GM21723 (cell line): Measurements from ENCODE around the gene YY1.
"Not testable (repeated sequence)": the region's sequence is repeated elsewhere in the genome, so short reads cannot be mapped to it uniquely, and the experiment has no call there.

Experiments
- ATAC-seq: cut with Tn5 transposase; IDR thresholded peaks from one replicate; pipeline ENCODE4 v1.9.1; 2021; ENCODE audit warnings: mild to moderate bottlenecking, moderate library complexity; ENCODE audit not compliant: unreplicated experiment

Gene YY1

DNA sequence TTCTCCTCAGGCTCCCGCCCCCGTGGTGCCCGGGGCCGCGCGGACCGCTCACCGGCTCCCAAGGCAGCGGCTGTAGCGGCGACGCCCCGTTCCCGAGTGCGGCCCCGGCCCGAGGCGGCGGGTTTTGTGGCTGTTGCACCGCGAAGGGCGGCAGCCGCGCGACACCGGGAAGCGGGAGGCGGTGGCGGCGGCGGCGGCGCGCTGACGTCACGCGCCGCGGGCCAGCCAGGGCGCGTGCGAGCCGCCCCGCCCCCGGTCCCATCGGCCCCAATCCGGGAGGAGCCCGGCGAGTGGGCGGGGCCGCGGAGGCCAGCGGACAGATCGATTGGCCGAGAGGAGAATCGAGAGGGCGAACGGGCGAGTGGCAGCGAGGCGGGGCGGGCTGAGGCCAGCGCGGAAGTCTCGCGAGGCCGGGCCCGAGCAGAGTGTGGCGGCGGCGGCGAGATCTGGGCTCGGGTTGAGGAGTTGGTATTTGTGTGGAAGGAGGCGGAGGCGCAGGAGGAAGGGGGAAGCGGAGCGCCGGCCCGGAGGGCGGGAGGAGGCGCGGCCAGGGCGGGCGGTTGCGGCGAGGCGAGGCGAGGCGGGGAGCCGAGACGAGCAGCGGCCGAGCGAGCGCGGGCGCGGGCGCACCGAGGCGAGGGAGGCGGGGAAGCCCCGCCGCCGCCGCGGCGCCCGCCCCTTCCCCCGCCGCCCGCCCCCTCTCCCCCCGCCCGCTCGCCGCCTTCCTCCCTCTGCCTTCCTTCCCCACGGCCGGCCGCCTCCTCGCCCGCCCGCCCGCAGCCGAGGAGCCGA, at the start of gene YY1:
YY1 (plus strand) TSS at position 726 of the 792 bp plus-strand sequence. CDS start 101 bp downstream, outside the sequence.
- peak; percentile 74 for ATAC-seq

DNA sequence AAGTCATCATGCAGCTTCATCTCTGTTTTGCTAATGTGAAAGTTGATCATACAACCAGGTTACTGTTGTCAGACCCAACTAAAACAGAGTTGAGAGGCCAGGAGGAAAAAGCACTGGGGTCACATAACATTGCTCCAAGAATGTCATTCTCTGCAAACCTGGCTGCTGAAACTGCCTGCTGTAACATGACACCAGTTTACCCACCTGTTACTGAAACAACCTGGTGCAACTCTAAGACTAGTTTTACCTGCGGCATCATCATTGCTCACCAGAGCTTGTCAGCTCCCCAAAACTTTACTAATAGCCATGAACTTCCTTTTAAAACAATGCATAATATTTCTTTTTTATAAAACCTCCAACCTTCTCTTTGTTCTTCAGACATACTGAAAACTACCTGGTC, 48.8 kb upstream of the YY1 start:
- no peak for ATAC-seq

DNA sequence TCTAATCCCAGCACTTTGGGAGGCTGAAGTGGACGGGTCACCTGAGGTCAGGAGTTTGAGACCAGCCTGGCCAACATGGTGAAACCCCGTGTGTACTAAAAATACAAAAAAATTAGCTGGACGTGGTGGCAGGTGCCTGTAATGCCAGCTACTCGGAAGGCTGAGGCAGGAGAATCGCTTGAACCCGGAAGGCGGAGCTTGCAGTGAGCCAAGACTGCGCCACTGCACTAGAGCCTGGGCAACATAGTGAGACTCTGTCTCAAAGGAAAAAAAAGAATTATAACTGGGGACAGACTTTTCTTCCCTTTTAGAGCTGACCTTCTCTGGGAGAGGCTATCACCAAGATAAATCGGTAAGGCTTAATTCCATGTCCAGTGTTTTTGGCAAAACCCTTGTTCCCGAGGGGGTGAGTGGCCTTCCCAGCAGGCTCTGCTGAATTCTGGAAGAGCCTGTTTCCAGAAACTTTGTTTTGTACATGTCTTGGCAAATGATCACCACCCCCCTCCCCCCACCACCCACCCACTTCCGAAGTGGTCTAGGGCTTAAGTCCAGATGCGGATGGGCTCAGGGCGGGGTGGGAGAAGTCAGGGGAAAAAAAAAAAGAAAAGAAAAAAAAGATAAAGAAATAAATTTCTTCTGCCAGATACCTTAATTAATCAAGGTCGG, 47.2 kb upstream of the YY1 start:
- ATAC-seq, result no peak

DNA sequence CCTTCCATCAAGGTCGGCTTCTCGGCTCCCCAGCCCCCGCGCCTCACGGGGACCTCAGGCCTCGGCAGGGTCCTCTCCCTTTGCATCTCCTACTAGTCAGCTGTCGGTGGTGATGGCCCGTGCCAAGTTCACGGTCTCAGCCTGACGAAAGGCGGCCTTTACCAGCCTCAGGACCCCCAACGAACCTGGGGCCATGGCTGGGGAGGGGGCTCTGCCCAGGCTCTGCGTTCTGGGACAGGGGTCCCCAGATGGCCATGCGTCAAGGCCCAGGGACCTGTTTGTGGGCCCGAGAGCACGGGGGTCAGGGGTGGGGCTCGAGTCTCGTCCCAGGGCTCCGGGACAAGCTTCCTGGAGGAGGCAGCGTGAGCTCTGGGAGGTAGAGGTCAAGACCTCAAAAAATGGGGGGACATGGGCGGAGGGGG, 46.7 kb upstream of the YY1 start:
- no peak for ATAC-seq

DNA sequence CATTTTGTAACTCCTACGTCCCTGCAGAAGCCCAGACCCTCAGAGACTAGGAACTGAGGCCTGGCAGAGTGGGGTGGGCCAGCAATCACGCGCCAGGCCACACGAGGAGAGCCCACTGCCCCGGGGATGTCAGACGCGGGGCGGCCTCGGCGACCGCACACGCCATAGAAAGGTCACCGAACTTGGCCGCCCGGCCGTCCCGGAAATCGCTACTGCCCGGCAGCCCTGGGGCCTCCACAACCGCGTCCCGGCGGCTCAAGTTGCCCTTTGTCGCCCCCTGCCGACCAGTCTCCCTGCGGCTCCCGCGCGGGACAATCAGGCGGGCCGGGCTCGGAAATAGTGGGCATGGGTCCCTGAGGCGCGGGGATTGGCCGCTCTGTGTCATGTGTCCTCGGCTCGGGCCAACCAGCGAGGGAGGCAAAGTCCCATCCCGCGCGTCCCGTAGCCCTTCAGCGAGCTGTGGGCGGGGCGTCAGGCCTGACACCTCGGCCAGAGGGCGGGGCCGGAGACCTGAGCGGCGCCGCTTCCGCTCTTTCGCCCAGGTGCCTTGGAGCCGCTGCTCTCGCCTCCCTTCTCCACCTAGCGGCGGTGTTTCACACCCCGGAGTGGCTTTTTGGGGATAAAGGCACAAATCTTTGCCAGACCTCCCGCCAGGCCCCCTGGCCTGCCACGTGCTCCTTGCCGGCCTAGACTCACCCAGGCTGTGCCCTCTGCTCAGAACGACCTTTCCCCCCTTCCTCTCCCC, 46.1 kb upstream of the YY1 start:
- ATAC-seq, result peak; percentile 98

DNA sequence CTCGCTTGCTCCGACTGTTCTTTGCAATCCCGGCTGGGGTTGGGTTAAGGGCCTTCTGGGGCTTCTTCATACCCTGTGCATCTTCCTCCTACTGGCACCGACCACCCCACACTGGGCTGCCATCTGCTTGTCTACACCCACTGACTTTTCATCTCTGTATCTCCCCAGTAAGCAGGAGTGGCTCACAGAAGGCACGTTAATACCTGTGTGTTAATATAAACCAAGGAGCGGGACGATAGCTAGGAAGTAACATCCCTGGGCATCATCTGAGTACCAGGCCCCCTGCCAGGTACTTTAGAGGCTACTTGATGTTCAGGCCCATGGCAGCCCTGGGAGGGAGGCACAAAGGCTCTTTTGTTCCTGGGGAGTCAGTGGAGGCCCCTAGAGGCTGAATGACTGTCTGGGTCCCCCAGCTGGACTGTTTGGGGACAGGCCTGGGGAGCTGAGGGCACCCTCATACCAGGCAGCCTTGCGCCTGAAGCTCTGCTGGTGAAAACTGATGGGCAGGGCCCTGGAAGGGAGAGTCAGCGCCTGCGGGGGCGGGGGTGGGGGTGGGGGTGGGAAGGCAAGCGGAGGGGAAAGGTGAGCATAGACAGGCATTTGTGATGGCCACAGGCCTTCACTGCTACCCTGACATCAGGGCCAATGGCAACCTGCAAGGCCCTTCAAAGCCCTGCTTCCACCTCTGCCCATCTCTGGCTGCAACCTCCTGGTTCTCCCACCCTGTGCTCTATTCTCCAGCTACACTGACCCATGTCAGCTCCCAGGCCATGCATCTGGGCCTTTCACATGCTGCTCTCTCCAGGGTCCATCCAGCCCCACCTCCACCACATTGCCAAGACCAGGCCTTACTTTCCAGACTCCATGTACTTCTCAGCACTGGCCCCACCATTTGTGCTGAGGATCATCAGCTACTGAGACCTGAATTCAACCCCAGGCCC, 45.3 kb upstream of the YY1 start:
- no peak for ATAC-seq

DNA sequence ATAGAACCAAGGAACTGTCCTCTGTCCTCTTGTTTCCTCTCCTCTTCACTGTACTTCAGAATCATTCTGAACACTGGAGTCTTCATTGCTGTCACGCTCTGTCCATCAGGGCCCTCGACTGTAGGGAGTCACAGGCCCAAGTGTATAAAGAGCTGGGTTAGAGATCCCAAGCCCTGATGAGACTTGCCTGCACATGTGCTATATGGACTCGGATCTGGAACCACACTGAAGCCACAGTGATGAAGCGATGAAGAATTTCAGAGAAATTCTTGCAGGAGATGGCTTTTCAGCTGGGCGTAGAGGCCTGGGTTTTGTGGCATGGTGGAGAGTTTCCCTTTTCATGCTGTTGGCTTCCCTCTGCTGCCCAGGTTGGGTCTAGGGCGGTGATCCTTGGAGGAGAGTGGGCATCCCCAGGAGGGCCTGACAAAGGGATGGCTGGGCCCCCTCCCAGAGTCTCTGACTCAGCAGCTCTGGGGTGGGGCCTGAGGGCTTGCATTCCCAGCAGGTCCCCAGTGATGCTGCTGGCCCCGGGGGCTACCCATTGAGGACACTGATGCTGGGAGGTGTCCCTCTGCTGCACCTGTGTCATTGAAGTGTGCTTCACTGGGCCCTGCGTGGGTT, 39.6 kb upstream of the YY1 start:
- ATAC-seq, result no peak

DNA sequence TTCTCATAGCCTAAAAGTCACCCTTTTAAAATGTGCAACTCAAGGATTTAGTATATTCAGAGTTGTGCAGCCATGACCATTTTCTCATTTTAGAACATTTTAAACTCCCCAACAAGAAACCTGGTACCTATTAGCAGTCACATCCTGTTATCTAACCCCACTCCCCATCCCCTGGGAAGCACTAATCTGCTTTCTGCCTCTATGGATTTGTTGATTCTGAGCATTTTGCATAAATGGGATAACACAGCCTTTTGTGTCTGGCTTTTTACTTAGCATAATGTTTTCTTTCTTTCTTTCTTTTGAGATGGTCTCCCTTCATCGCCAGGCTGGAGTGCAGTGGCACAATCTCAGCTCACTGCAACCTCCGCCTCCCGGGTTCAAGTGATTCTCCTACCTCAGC, 38.6 kb upstream of the YY1 start:
- no peak for ATAC-seq

DNA sequence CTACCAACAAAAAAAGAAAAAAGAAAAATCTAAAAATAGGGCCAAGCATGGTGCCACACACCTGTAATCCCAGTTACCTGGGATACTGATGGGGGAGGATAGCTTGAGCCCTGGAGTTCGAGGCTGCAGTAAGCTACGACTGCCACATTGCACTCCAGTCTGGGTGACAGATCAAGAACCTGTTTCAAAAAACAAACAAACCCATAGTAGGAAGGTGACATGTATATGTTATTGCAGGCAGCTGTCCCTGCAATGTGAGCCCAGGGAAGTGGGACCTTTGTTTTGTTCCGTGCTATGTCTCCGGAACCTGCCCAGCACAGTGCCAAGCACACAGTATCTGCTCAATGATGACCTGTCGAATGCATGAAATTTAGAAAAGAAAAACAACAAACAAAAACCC, 37.2 kb upstream of the YY1 start:
- no peak for ATAC-seq

DNA sequence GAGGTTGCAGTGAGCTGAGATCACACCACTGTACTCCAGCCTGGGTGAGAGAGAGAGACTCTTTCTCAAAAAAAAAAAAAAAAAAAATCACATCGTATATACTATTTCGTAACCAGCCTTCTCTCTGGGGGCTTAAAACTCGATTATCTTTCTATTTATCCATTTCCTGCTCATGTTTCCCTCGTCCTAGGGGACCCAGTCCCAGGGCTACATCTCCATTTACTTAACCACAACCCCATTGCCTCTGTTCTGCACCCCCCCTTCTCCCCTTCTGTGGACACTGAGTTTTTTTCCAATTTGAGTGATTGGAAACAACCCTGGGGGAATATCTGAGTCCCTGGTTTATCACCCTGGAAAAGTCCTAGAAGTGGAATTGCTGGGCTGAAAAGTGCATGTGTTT, 36.2 kb upstream of the YY1 start:
- ATAC-seq, result no peak

DNA sequence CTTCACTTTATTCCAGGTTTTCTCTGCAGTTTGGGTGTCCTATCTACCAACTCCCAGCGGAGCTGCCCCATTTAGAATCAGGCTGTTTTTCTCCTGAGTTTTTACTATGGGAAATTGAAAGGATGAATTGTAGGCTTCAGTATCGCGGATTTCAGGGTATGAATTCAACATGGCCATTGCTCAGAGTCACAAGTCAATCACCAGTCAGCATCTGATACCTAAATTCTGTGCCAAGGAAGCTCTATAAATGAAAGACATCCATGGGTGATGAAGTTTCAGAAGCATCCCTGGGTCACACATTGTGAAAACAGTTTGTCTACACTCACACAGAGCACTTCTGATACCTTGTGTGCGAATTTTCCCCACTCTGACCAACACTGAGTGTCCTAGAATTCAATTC, 35.8 kb upstream of the YY1 start:
- ATAC-seq, result no peak

DNA sequence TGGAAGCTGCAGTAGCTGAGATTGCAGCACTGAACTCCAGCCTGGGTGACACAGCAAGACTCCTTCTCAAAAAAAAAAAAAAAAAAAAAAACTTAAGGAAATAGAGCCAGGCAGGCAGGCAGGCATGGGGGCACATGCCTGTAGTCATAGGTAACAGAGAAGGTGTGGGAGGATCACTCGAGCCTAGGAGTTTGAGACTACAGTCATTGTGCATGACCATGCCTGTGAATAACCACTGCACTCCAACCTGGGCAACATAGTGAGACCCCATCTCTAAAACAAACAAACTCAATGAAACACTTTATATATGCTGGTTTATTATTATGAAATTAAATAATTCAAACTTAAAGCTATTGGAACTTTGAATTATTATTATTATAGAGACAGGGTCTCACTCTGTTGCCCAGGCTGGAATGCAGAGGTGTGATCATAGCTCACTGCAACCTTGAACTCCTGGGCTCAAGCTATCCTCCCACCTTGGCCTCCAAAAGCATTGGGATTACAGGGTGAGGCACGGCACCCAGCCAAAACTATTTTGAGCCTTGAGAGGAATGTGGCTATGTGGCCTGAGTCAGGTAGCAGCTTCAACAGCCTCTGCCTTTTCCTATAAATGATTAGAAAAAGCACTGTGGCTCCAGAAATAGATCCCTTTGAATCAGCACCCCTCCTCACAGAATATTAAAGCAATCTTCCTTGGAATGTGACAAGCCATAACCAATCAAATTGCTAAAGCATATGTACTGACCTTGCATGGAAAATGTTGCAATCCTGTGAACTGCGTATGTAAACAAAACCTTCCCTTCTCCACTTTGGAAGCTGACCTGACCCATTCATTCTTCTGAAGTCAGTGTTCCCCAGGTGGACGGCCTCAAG, 34.7 kb upstream of the YY1 start:
- no peak for ATAC-seq

DNA sequence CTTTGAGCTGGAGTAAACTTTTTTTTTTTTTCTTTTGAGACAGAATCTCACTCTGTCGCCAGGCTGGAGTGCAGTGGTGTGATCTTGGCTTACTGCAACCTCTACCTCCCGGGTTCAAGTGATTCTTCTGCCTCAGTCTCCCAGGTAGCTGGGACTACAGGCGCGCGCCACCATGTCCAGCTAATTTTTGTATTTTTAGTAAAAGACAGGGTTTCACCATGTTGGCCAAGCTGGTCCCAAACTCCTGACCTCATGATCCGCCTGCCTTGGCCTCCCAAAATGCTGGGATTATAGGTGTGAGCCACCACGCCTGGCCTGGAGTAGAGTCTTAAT, 34.1 kb upstream of the YY1 start:
- not testable (repeated sequence) for ATAC-seq

DNA sequence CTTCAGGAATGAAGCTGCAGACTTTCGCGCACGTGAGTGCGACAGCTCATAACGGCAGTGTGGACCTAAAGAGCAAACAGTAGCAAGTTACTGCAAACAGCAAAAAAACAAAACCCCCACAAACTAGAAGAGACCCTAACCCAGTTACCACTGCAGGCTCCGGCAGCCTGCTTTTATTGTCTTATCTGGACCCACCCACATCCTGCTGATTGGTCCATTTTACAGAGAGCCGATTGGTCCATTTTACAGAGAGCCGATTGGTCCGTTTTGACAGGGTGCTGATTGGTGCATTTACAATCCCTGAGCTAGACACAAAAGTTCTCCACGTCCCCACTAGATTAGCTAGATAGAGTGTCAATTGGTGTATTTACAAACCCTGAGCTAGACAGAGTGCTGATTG, 31.4 kb upstream of the YY1 start:
- not testable (repeated sequence) for ATAC-seq

DNA sequence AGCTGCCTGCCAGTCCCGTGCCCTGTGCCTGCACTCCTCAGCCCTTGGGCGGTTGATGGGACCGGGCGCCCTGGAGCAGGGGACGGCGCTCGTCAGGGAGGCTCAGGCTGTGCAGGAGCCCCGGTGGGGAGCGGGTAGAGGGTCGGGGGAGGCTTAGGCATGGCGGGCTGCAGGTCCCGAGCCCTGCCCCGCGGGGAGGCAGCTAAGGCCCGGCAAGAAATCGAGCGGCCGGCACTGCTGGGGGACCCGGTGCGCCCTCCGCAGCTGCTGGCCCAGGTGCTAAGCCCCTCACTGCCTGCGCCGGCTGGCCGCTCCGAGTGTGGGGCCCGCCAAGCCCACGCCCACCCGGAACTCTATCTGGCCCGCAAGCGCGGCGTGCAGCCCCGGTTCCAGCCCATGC, 30.8 kb upstream of the YY1 start:
- not testable (repeated sequence) for ATAC-seq

DNA sequence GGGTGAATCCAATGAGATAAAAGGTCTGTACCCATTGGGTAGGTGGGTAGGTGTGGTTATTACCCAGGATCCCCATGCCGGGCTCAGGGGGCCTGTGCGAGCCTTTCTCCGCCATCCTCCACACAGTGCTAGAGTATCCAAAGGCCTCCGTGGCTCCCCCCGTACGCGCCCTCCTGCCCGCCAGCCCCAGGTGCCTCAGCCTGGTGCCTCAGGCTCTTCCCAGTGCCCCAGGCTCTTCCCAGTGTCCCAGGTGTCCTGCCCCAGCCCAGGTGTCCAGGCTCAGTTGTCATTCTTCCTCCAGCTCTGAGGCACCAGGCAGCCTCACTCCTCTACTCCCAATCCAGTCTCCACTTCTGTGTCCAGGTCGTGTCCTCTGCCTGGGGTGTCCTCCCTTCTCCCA, 27.6 kb upstream of the YY1 start:
- ATAC-seq, result no peak

DNA sequence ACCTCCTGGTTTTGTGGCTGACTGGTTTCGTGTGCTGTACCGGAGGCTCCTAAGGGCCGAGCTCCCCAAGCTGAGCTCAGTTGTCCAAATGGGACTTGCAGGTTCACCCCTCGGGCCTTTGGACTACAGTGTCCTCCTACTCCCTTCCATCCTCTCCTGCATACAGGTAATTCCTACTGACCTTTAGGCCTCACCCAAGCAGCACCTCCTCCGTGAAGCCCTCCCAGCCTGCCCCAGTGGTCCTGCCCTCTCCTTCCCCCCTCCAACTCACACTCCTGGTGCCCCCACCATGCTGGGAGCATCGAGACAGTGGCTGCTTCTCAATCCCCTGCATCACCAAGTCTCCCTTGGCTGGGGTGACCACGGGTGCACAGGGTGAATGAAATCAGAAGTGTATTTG, 27.1 kb upstream of the YY1 start:
- no peak for ATAC-seq

DNA sequence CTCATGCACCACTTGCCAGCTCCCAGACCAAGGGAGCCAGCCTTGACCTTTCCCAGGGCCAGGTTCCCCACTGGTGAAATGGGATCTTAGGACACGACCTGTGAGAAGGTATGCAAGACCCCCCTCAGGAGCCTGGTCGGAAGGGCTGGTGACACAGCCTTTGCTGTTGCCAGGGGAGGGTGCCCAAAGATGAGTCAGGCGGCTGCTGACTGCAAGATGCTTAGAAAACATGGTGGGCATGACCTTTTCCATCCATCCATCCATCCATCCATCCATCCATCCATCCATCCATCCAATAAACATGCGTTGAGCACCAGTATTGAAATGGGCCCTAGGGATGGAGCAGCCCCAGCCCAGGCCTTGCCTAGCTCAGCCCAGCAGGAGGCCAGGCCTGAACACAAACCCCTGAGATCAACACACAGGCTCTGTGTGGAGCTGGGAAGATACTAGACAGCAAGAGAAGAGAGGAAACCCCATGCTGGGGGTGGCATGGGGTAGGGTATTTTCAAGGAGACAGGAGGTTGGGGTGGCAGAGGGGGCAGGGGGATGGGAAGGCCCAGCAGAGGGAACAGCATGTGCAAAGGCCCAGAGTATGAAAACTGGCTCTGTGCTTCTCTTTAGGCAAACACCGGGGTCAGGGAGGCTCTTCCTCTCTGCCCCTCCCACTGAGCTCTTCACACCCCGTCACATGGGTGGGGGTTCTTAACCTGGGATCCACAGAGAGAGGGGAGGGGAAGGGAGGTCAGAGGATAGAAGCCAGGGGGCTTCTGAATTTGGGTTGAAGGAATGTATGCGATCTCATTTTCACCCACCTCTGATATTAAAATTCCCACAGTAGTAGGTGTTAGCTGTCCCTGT, 26.2 kb upstream of the YY1 start:
- no peak for ATAC-seq

DNA sequence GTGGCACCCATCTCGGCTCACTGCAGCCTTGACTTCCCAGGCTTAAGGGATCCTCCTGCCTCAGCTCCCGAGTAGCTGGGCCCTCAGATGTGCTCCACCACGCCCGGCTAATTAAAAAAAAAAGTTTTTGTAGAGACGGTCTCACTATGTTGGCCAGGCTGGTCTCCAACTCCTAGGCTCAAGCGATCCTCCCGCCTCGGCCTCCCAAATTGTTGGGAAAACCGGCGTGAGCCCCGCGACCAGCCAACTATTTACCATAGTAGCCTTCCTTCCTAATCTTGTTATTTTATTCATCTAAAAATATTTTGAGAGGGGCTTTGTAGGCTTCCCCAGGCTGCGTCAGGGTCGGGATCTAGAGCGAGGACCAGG, 25.4 kb upstream of the YY1 start:
- no peak for ATAC-seq
